ENCODE measurements around the gene EML4. TPM values are rescaled to one million over a fixed set of nuclear protein-coding genes. Genes with fewer than 3 reads are reported as not detected.

The EML4 gene
- total RNA-seq, 1 experiment from 2014 or later, result 107 TPM

DNA sequence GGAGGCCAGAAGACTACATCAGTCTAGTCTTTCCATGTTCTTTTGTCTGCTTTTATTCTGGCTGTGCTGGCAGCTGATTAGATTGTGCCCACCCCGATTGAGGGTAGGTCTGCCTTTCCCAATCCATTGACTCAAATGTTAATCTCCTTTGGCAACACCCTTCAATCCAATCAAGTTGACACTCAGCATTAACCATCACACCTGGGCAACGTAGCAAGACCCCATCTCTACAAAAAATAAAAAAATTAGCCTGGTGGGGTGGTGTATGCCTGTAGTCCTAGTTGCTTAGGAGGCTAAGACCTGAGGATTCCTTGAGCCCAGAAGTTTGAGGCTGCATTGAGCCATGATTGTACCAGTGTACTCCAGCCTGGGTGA is 33.5 kb downstream of the EML4 start:
- no peak overlapping the region for H3K27ac ChIP-seq (ENCODE audit: low read length)
- BruUV-seq (replicated peaks), result no TSS peak
- H3K9me3 ChIP-seq (ENCODE audit: control insufficient read depth, insufficient read depth, low read depth, low read length), result no peaks in the 10 kb centered on the region
- ChIA-PET CTCF (no interaction called here), POLR2A (no interaction called here)
- no peaks in the 10 kb centered on the region; the same call in 1 of the 2 replicates for H3K36me3 ChIP-seq (ENCODE audit: control insufficient read depth, insufficient read depth, low read length)
- peaks cover 4% of the 10 kb centered on the region; the same call in 1 of the 2 replicates for H3K4me1 ChIP-seq (ENCODE audit: control insufficient read depth, insufficient read depth, low read length)
- H3K27me3 ChIP-seq (ENCODE audit: control insufficient read depth, insufficient read depth, low read length), result no peaks in the 10 kb centered on the region
- intact Hi-C loops (cut with micrococcal nuclease; ENCODE audit: unreplicated experiment), result no loop called here
- no peak for ATAC-seq
- TF ChIP-seq POLR2AphosphoS5 (IDR thresholded peaks at IDR 0.05; ENCODE audit: low read depth, low read length), result no peak
- no peak for TF ChIP-seq TCF7L2 (IDR thresholded peaks at IDR 0.05; ENCODE audit: low read depth, low read length)
- TF ChIP-seq SIN3A (IDR thresholded peaks at IDR 0.05; ENCODE audit: borderline replicate concordance, insufficient read depth, low read depth, low read length), result no peak
- TF ChIP-seq, protein P1, sequence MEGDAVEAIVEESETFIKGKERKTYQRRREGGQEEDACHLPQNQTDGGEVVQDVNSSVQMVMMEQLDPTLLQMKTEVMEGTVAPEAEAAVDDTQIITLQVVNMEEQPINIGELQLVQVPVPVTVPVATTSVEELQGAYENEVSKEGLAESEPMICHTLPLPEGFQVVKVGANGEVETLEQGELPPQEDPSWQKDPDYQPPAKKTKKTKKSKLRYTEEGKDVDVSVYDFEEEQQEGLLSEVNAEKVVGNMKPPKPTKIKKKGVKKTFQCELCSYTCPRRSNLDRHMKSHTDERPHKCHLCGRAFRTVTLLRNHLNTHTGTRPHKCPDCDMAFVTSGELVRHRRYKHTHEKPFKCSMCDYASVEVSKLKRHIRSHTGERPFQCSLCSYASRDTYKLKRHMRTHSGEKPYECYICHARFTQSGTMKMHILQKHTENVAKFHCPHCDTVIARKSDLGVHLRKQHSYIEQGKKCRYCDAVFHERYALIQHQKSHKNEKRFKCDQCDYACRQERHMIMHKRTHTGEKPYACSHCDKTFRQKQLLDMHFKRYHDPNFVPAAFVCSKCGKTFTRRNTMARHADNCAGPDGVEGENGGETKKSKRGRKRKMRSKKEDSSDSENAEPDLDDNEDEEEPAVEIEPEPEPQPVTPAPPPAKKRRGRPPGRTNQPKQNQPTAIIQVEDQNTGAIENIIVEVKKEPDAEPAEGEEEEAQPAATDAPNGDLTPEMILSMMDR (IDR thresholded peaks at IDR 0.05), result no peak
- TF ChIP-seq, protein P2, sequence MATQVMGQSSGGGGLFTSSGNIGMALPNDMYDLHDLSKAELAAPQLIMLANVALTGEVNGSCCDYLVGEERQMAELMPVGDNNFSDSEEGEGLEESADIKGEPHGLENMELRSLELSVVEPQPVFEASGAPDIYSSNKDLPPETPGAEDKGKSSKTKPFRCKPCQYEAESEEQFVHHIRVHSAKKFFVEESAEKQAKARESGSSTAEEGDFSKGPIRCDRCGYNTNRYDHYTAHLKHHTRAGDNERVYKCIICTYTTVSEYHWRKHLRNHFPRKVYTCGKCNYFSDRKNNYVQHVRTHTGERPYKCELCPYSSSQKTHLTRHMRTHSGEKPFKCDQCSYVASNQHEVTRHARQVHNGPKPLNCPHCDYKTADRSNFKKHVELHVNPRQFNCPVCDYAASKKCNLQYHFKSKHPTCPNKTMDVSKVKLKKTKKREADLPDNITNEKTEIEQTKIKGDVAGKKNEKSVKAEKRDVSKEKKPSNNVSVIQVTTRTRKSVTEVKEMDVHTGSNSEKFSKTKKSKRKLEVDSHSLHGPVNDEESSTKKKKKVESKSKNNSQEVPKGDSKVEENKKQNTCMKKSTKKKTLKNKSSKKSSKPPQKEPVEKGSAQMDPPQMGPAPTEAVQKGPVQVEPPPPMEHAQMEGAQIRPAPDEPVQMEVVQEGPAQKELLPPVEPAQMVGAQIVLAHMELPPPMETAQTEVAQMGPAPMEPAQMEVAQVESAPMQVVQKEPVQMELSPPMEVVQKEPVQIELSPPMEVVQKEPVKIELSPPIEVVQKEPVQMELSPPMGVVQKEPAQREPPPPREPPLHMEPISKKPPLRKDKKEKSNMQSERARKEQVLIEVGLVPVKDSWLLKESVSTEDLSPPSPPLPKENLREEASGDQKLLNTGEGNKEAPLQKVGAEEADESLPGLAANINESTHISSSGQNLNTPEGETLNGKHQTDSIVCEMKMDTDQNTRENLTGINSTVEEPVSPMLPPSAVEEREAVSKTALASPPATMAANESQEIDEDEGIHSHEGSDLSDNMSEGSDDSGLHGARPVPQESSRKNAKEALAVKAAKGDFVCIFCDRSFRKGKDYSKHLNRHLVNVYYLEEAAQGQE (IDR thresholded peaks at IDR 0.05; ENCODE audit: insufficient read depth in 1 of 2, low read depth in 2 of 2, low read length in 1 of 2), result no peak
- no peak overlapping the region for H3K4me3 ChIP-seq (ENCODE audit: low read depth in 2 of 2, low read length in 2 of 2)
- in situ Hi-C loops (cut with HindIII; ENCODE audit: low pct_unique_long_range_greater_than_20kb, low sequenced_read_pairs), result no loop called here
- no peak for DNase-seq (ENCODE audit: low read depth, low spot score)

DNA sequence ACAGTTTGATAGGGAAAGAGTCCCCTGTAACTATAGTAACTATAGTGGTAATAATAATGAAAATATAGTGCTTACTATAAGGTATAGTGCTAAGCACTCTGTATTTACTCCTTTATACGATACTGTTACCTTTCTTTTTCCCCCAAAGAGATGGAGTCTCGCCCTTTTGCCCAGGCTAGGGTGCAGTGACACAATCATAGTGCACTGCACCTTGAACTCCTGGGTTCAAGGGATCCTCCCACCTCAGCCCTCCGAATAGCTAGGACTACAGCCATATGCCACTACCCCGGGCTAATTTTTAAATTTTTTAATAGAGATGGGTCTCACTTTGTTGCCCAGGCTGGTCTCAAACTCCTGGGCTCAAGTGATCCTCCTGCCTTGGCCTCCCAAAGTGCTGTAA is 34.6 kb downstream of the EML4 start:
- Histone ChIP-seq H3K4me3 (ENCODE audit: low read depth in 2 of 2, low read length in 2 of 2) (no peak overlapping the region), H3K27me3 (ENCODE audit: control insufficient read depth, insufficient read depth, low read length) (no peaks in the 10 kb centered on the region), H3K27ac (ENCODE audit: low read length) (no peak overlapping the region), H3K36me3 (ENCODE audit: control insufficient read depth, insufficient read depth, low read length) (no peaks in the 10 kb centered on the region; the same call in 1 of the 2 replicates), H3K4me1 (ENCODE audit: control insufficient read depth, insufficient read depth, low read length) (peaks cover 4% of the 10 kb centered on the region; the same call in 1 of the 2 replicates), H3K9me3 (ENCODE audit: control insufficient read depth, insufficient read depth, low read depth, low read length) (no peaks in the 10 kb centered on the region)
- DNase-seq (ENCODE audit: low read depth, low spot score) (no peak), ATAC-seq (no peak; the same call in 1 of the 2 replicates)
- intact Hi-C loops (cut with micrococcal nuclease; ENCODE audit: unreplicated experiment), result no loop called here
- TF ChIP-seq, protein P1 (IDR thresholded peaks at IDR 0.05), result no peak
- TF ChIP-seq SIN3A (IDR thresholded peaks at IDR 0.05; ENCODE audit: borderline replicate concordance, insufficient read depth, low read depth, low read length), result no peak
- TF ChIP-seq, protein P2 (IDR thresholded peaks at IDR 0.05; ENCODE audit: insufficient read depth in 1 of 2, low read depth in 2 of 2, low read length in 1 of 2), result no peak
- TF ChIP-seq POLR2AphosphoS5 (IDR thresholded peaks at IDR 0.05; ENCODE audit: low read depth, low read length), result no peak
- TF ChIP-seq TCF7L2 (IDR thresholded peaks at IDR 0.05; ENCODE audit: low read depth, low read length), result no peak
- CTCF ChIA-PET, result interaction anchor here (0.7 kb wide), 1 partner anchor 34 kb away, joined by 3 read pairs; no protein-coding TSS in a partner anchor
- in situ Hi-C loops (cut with HindIII; ENCODE audit: low pct_unique_long_range_greater_than_20kb, low sequenced_read_pairs), result no loop called here
- no TSS peak for BruUV-seq (replicated peaks)
- POLR2A ChIA-PET, result interaction anchor here (0.7 kb wide), 1 partner anchor 12 kb away, joined by 6 read pairs; no protein-coding TSS in a partner anchor

Data from Panc1 (cell line).